Measurements from ENCODE around the gene DNAJB12.

DNAJB12 gene

GRCh38 chr10:72364239-72364777, 9.6 kb upstream of the DNAJB12 start (continued):
- peak; percentile 83 for TF ChIP-seq PATZ1 (tag by site-specific recombination; IDR thresholded peaks at IDR 0.05)
- no peak for TF ChIP-seq ZNF311 (tag by site-specific recombination; IDR thresholded peaks at IDR 0.05; ENCODE audit: borderline replicate concordance)

GRCh38 chr10:72356987-72357386, 2.3 kb upstream of the DNAJB12 start:
- Histone ChIP-seq H3K4me3 (ENCODE audit: low read depth, low read length) (no peak overlapping the region), H3K27ac (ENCODE audit: extremely low read depth, low read depth, low read length) (no peak overlapping the region), H3K9me3 (ENCODE audit: control insufficient read depth, insufficient read depth, low read depth, low read length) (no peaks in the 10 kb centered on the region), H3K4me1 (ENCODE audit: control insufficient read depth, insufficient read depth, low read length) (no peaks in the 10 kb centered on the region; the same call in 1 of the 2 replicates), H3K36me3 (ENCODE audit: control insufficient read depth in 2 of 2, insufficient read depth in 1 of 2, low read length in 2 of 2) (peaks cover 0 to 11% of the 10 kb centered on the region in 2 experiments; a peak in 2 of 3 replicates)
- POLR2A ChIA-PET = no interaction called here
- CTCF ChIA-PET = interaction anchor here (0.6 to 1.0 kb wide), 2 partner anchors 464 to 704 kb away, joined by 4 read pairs; no protein-coding TSS in a partner anchor
- TF ChIP-seq GLI2 (tag by site-specific recombination; IDR thresholded peaks at IDR 0.05; ENCODE audit: borderline replicate concordance, low read depth) (no peak), PRDM6 (tag by site-specific recombination; IDR thresholded peaks at IDR 0.05) (no peak), ZBTB6 (tag by site-specific recombination; IDR thresholded peaks at IDR 0.05) (no peak), IKZF3 (tag by site-specific recombination; IDR thresholded peaks at IDR 0.05) (no peak), ZNF768 (tag by site-specific recombination; IDR thresholded peaks at IDR 0.05) (no peak), ZNF624 (tag by site-specific recombination; IDR thresholded peaks at IDR 0.05) (no peak), ZNF114 (tag by site-specific recombination; IDR thresholded peaks at IDR 0.05) (no peak), ZNF747 (tag by site-specific recombination; IDR thresholded peaks at IDR 0.05) (no peak), ZNF24 (tag by site-specific recombination; IDR thresholded peaks at IDR 0.05) (no peak), ZNF426 (tag by site-specific recombination; IDR thresholded peaks at IDR 0.05) (no peak), ZNF549 (tag by site-specific recombination; IDR thresholded peaks at IDR 0.05) (no peak), ZNF324 (tag by site-specific recombination; IDR thresholded peaks at IDR 0.05) (no peak), ZNF843 (tag by site-specific recombination; IDR thresholded peaks at IDR 0.05) (no peak), ZNF639 (tag by site-specific recombination; IDR thresholded peaks at IDR 0.05) (no peak), REPIN1 (tag by site-specific recombination; IDR thresholded peaks at IDR 0.05; ENCODE audit: low read depth) (no peak), ZNF560 (tag by site-specific recombination; IDR thresholded peaks at IDR 0.05; ENCODE audit: borderline replicate concordance) (no peak), BCL11B (tag by site-specific recombination; IDR thresholded peaks at IDR 0.05; ENCODE audit: low read depth) (no peak)
